Thyroid gland (tissue), 4 donors: ENCODE results near the gene DUS1L. TPM values are rescaled to one million over a fixed set of nuclear protein-coding genes. Genes with fewer than 3 reads are reported as not detected.

Experiments used
- DNase-seq, 2 donors: peaks; one replicate each; pipeline ENCODE4 v3.0.0-alpha.2; 2019
- H3K27ac ChIP-seq, 3 donors: fragments of 200-600 bp; sonication (generic); 1 replicate in 2 of 3; 2 replicates in 1 of 3; pipeline ENCODE4 v1.5.1; 2016 to 2019; ENCODE audit warnings: mild to moderate bottlenecking in 1 of 3, moderate library complexity in 1 of 3
- H3K27me3 ChIP-seq: fragments of 200-600 bp; sonication (generic); one replicate; pipeline ENCODE4 v1.5.1; 2019
- H3K36me3 ChIP-seq, 2 donors: fragments of 200-600 bp; sonication (generic); one replicate each; pipeline ENCODE4 v1.5.1; 2016 to 2019
- H3K4me1 ChIP-seq, 2 donors: fragments of 200-600 bp; sonication (generic); one replicate each; pipeline ENCODE4 v1.5.1; 2017 to 2019
- H3K4me3 ChIP-seq, 3 donors: fragments of 200-600 bp; sonication (generic); replicated peaks in 1 of 3; 1 replicate in 2 of 3; 2 replicates in 1 of 3; pipeline ENCODE4 v1.5.1; 2016; ENCODE audit warnings: mild to moderate bottlenecking in 1 of 3
- H3K9me3 ChIP-seq: fragments of 200-600 bp; sonication (generic); one replicate; pipeline ENCODE4 v1.5.1; 2017
- POLR2A ChIP-seq, 2 donors: fragments of 450-650 bp; IDR thresholded peaks; one replicate each; pipeline ENCODE4 v1.6.1; 2017; ENCODE audit warnings: antibody characterized with exemption in 2 of 2, mild to moderate bottlenecking in 2 of 2, moderate library complexity in 1 of 2
- WGBS, 2 donors: methylation state at CpG; one replicate each; pipeline ENCODE4 v1.1.5; 2017; 5-methylcytosine and 5-hydroxymethylcytosine counted together
- intact Hi-C: fragments of 100-400 bp; cut with DNase I; formaldehyde crosslinking; loops from one replicate; pipeline ENCODE4 v1.15.1; 2023
- total RNA-seq, 4 donors: library from RNA; depleted of rRNA; stranded (reverse); fragments of >200 nt; gene quantifications; one replicate each; pipeline ENCODE4 v1.2.3, GENCODE V29; 2016
- TF ChIP-seq, protein P1 (sequence below), 6 experiments: fragments of 200-600 bp in 3 of 6; fragments of 450-650 bp in 3 of 6; sonication (generic) in 3 of 6; IDR thresholded peaks; one replicate each; pipeline ENCODE4 v1.5.1; 2016 to 2019; ENCODE audit warnings: antibody characterized with exemption in 6 of 6, mild to moderate bottlenecking in 2 of 6, inconsistent platforms in 1 of 6, moderate library complexity in 1 of 6

DUS1L gene
- total RNA-seq, 4 donors from 2014 or later = 58.7 to 90.5 (median 75.5) TPM

DNA sequence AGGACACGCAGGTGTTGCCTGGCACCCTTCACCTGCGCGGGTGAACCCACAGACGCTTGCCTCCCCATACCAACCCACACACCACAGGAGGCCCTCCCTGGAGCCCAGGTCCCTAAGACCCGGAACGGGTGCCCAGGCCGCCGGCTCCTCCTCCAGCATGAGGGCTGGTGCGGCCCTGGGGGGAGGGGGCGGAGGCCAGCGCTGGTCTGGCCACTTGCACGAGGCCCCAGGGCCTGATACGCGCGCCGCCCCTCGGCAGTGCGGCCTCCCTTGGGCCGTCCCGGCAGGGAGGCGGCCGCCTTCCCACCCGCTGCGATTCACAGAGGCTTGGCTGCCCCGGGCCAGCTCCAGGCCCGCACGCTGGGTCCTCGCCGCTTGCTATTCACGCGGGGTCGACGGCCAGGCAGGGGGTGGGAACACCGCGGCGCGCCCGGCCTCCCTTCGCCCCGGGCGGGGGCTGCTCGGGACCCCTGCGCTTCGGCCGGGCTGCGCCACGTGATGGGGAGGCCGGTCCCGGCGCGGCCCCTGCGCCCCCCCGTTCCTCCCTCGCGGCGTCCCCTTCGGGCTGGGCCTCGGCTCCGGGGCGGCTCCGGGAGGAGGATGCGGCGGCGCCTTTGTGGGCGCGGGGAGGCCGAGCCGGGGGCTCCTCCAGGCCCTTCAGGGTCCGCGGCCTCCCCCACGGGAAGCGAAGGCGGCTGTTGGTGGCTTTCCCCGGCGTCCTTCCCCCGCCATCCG lies 31.7 kb upstream of the DUS1L start:
- peak; percentile 61 to 68 for DNase-seq
- peaks cover 18 to 37% of the 10 kb centered on the region in 2 donors for H3K4me1 ChIP-seq
- H3K27ac ChIP-seq = peak overlapping the region; percentile 74 to 94 (median 85)
- TF ChIP-seq POLR2A (IDR thresholded peaks at IDR 0.05) = peak in 1 of 2 donors; percentile 40
- TF ChIP-seq, protein P1, sequence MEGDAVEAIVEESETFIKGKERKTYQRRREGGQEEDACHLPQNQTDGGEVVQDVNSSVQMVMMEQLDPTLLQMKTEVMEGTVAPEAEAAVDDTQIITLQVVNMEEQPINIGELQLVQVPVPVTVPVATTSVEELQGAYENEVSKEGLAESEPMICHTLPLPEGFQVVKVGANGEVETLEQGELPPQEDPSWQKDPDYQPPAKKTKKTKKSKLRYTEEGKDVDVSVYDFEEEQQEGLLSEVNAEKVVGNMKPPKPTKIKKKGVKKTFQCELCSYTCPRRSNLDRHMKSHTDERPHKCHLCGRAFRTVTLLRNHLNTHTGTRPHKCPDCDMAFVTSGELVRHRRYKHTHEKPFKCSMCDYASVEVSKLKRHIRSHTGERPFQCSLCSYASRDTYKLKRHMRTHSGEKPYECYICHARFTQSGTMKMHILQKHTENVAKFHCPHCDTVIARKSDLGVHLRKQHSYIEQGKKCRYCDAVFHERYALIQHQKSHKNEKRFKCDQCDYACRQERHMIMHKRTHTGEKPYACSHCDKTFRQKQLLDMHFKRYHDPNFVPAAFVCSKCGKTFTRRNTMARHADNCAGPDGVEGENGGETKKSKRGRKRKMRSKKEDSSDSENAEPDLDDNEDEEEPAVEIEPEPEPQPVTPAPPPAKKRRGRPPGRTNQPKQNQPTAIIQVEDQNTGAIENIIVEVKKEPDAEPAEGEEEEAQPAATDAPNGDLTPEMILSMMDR (IDR thresholded peaks at IDR 0.05) = no peak
- no peaks in the 10 kb centered on the region for H3K9me3 ChIP-seq
- peak overlapping the region; percentile 47 to 86 (median 77) for H3K4me3 ChIP-seq
- H3K27me3 ChIP-seq = no peaks in the 10 kb centered on the region
- WGBS, 2 donors = 6% methylated on average over 36 of the region's 77 CpGs; no CpG with 5 or more reads in 1 of the 2 donors
- intact Hi-C loops = no loop called here
- peaks cover 30 to 32% of the 10 kb centered on the region in 2 donors for H3K36me3 ChIP-seq

DNA sequence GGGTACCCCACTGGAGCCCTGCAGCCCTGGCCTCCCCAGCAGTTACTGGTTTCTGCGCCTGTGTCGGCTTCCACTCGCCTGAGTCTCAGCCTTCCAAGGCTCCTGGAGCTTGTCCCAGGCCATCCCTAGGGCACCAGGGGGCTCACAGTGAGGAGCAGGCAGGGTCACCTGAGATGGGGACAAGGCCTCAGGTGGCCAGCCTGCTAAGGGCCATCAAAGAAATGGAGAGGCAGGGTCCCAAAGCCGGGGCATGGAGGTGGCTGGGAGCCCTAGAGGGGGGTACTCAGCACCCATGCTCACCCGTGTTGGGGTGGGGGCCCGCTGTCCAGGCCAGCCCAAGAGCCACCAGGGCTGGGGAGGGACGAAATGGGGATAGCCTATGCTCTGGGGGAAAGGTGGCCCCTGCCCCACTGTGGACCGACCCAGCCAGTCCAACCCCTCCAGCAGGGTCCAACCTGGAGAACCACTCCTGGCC lies 31.1 kb upstream of the DUS1L start:
- Histone ChIP-seq H3K4me3 (peak overlapping the region in 1 of 3 donors; percentile 77), H3K36me3 (peaks cover 33 to 39% of the 10 kb centered on the region in 2 donors), H3K27ac (peak overlapping the region in 1 of 3 donors; percentile 74), H3K9me3 (no peaks in the 10 kb centered on the region), H3K27me3 (no peaks in the 10 kb centered on the region), H3K4me1 (peaks cover 18 to 36% of the 10 kb centered on the region in 2 donors)
- intact Hi-C loops = no loop called here
- DNase-seq = no peak
- WGBS, 2 donors = 45 to 100% methylated on average over 2 to 5 of the region's 8 CpGs
- TF ChIP-seq POLR2A (IDR thresholded peaks at IDR 0.05) = no peak
- TF ChIP-seq, protein P1 (IDR thresholded peaks at IDR 0.05) = no peak

DNA sequence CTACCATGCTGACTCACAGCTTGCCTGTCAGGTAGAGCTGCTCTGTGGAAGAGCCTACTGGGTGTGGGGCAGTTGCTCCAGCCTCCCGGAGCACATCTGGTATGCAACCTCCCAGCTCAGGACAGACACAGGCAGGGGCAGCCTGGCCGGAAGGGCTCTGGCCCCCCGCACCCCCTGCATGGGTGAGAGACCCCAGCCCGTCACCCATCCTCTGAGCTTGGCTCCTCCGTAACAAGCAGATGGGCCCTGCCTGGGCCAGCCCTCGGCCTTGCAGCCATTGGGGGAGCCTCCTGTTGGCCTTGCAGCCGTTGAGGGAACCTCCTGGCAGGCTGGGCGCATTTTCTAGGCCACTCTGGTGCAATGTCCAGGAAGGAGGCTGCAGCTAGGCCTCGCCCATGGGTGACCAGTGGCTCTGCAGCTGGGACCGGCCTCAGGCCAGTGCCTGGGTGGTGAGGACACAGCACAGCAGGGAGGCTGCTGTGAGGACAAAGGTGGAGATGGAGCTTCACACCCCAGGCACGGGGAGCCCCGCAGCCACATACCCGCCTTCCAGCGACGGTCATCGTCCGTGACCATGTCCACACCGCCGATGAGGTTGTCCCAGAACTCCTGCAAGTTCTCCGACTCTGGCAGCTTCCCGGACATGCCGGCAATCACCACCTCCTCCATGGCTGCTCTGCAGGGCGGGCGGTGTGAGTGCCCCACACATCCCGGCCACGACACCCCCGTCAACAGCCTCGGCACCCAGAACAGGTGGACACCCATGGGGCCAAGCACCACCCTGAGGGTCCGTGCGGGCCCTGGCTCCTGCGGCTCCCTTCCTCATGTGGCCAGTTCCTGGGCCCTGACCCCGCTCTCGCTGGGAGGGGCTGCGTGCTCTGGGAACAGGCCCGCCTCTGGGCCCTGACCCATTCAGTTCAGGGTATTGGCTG lies 30.4 kb upstream of the DUS1L start:
- no peaks in the 10 kb centered on the region for H3K9me3 ChIP-seq
- 97 to 100% methylated on average over 5 to 23 of the region's 35 CpGs for WGBS, 2 donors
- no peaks in the 10 kb centered on the region for H3K27me3 ChIP-seq
- H3K27ac ChIP-seq = no peak overlapping the region
- peaks cover 39 to 46% of the 10 kb centered on the region in 2 donors for H3K36me3 ChIP-seq
- H3K4me3 ChIP-seq = no peak overlapping the region
- intact Hi-C loops = no loop called here
- H3K4me1 ChIP-seq = peaks cover 18 to 29% of the 10 kb centered on the region in 2 donors
- DNase-seq = no peak
- TF ChIP-seq, protein P1 (IDR thresholded peaks at IDR 0.05) = no peak
- TF ChIP-seq POLR2A (IDR thresholded peaks at IDR 0.05) = no peak

DNA sequence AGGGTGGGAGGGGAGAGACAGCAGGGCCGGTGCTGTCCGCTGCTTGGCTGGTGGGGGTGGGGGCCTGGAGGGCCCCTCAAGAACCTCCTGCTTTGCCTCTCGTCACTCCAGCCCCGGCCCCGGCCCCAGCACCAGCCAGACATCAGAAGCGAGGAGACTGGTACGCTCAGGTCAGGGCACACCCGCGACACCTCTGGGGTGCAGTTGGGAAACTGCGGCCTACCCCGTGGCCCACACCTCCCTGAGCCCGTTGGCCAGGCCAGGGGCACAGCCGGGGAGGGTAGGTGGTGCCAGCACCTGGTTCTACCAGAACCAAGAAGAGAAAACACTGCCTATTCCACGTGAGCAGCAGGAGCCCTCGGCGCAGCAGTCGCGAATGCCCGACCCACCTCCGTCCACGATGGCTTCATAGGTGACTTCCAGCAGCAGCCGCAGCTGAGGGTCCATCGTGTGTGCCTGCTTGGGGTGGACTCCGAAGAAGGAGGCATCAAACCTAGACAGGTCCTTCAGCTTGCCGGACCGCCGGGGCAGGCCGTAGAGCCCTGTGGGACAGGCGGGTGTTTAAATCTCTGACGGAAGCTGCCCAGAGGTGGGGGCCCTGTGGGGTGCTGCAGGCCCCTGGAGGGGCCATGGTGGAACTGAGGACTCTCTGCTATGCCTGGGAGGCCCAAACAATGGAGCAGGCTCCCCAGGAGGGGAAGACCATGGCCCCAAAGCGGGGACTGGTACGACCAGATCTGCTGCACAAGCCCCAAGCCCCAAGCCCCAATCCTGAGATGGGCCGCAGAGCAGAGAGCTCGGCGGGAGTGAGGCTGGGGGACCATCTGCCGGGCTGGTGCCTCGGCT lies 29.6 kb upstream of the DUS1L start:
- Histone ChIP-seq H3K9me3 (no peaks in the 10 kb centered on the region), H3K36me3 (peaks cover 46 to 53% of the 10 kb centered on the region in 2 donors), H3K27me3 (no peaks in the 10 kb centered on the region), H3K4me3 (no peak overlapping the region), H3K4me1 (peaks cover 18 to 26% of the 10 kb centered on the region in 2 donors), H3K27ac (no peak overlapping the region)
- no peak for DNase-seq
- 90 to 92% methylated on average over 13 to 34 of the region's 37 CpGs for WGBS, 2 donors
- intact Hi-C loops = no loop called here
- no peak for TF ChIP-seq POLR2A (IDR thresholded peaks at IDR 0.05)
- TF ChIP-seq, protein P1 (IDR thresholded peaks at IDR 0.05) = no peak
